K562 (cell line): ENCODE results near the gene MARS1. TPM values are rescaled to one million over a fixed set of nuclear protein-coding genes. Genes with fewer than 3 reads are reported as not detected.

Experiments used
- ARID3A ChIP-seq: IDR thresholded peaks from 2 replicates; pipeline ENCODE4 v1.6.1; 2012; ENCODE audit warnings: low read depth, low read length, improper control_type of control experiment, borderline replicate concordance
- CBX1 ChIP-seq: sonication (generic); IDR thresholded peaks from 2 replicates; pipeline ENCODE4 v1.6.1; 2016; ENCODE audit warnings: antibody characterized with exemption, low read depth, mild to moderate bottlenecking
- EP300 ChIP-seq: IDR thresholded peaks from 2 replicates; pipeline ENCODE4 v1.6.1; 2012; ENCODE audit warnings: low read length, improper control_type of control experiment
- HDGF ChIP-seq: fragments of 450-650 bp; IDR thresholded peaks from 2 replicates; pipeline ENCODE4 v1.6.1; 2016
- HMG20A ChIP-seq: fragments of 450-650 bp; formaldehyde crosslinking; conservative IDR thresholded peaks from 2 replicates; pipeline ENCODE4 v1.4.0; 2020; ENCODE audit warnings: mild to moderate bottlenecking, mixed read lengths
- HOMEZ ChIP-seq: fragments of 250-450 bp; sonication (Bioruptor Pico); IDR thresholded peaks from 2 replicates; pipeline ENCODE4 v1.4.0; 2020; ENCODE audit warnings: mild to moderate bottlenecking, moderate library complexity
- MBD1 ChIP-seq: fragments of 250-450 bp; sonication (Bioruptor Pico); IDR thresholded peaks from 2 replicates; pipeline ENCODE4 v1.8.0; 2022; ENCODE audit warnings: inconsistent platforms
- MXD1 ChIP-seq: fragments of 250-450 bp; sonication (Bioruptor Pico); IDR thresholded peaks from 2 replicates; pipeline ENCODE4 v1.8.0; 2021; ENCODE audit warnings: borderline replicate concordance, mild to moderate bottlenecking, moderate library complexity; ENCODE audit not compliant: poor library complexity, severe bottlenecking
- NR4A1 ChIP-seq, 2 experiments: fragments of 250-450 bp in 1 of 2; fragments of 450-650 bp in 1 of 2; sonication (Bioruptor Pico) in 1 of 2; IDR thresholded peaks; 2 replicates each; pipeline versions ENCODE4 v1.4.0 to v1.6.1; 2016 to 2020; ENCODE audit warnings: mild to moderate bottlenecking in 2 of 2, missing compliant biosample characterization in 1 of 2, missing genetic modification characterization in 1 of 2, moderate library complexity in 1 of 2
- PBX2 ChIP-seq, 2 experiments: IDR thresholded peaks in 1 of 2; conservative IDR thresholded peaks in 1 of 2; 2 replicates each; pipeline ENCODE4 v1.6.1; 2016; ENCODE audit warnings: low read depth in 2 of 2, mild to moderate bottlenecking in 1 of 2, missing compliant biosample characterization in 1 of 2, missing genetic modification characterization in 1 of 2, moderate library complexity in 1 of 2
- PRMT5 ChIP-seq: sonication (generic); formaldehyde crosslinking; IDR thresholded peaks from 2 replicates; pipeline ENCODE4 v1.5.0; 2020; ENCODE audit warnings: missing genetic modification reagents
- TEAD4 ChIP-seq, 2 experiments: sonication (generic) in 1 of 2; formaldehyde crosslinking in 1 of 2; IDR thresholded peaks; 2 replicates each; pipeline versions ENCODE4 v1.6.1 to v1.8.0; 2012 to 2022; ENCODE audit warnings: borderline replicate concordance in 1 of 2, inconsistent platforms in 1 of 2, low read length in 1 of 2, mild to moderate bottlenecking in 1 of 2, missing genetic modification reagents in 1 of 2
- THRAP3 ChIP-seq: fragments of 450-650 bp; IDR thresholded peaks from 2 replicates; pipeline ENCODE4 v1.6.1; 2016; ENCODE audit warnings: mild to moderate bottlenecking, inconsistent platforms, borderline replicate concordance
- ZBTB26 ChIP-seq: fragments of 450-650 bp; formaldehyde crosslinking; IDR thresholded peaks from 2 replicates; pipeline ENCODE4 v1.4.0; 2022; ENCODE audit warnings: missing genetic modification characterization
- ZFPM2 ChIP-seq: fragments of 250-450 bp; sonication (Bioruptor Pico); IDR thresholded peaks from 2 replicates; pipeline ENCODE4 v1.5.1; 2022; ENCODE audit warnings: mild to moderate bottlenecking
- ZNF124 ChIP-seq: sonication (generic); formaldehyde crosslinking; IDR thresholded peaks from 2 replicates; pipeline ENCODE4 v1.8.1; 2022; ENCODE audit warnings: missing genetic modification reagents
- ZNF511 ChIP-seq: sonication (generic); formaldehyde crosslinking; IDR thresholded peaks from 2 replicates; pipeline ENCODE4 v1.8.0; 2022; ENCODE audit warnings: mild to moderate bottlenecking, missing genetic modification reagents
- polyA plus RNA-seq, 8 experiments: library from polyadenylated mRNA; depleted of rRNA in 4 of 8; stranded (reverse) in 5 of 8; unstranded in 3 of 8; fragments of >200 nt; fragmentation: Nextera tagmentation in 2 of 8; fragmentation: Illumina TruSeq in 1 of 8; extraction: Ambion mirVana in 2 of 8; extraction: Trizol in 1 of 8; gene quantifications; 2 replicates each; pipeline versions ENCODE4 v1.2.1 to v1.2.3, GENCODE V29; 2011 to 2014; ENCODE audit warnings: inconsistent platforms in 1 of 8, missing spikeins in 1 of 8
- total RNA-seq, 7 experiments: library from RNA; depleted of rRNA in 6 of 7; stranded (reverse); fragments of >200 nt in 6 of 7; fragmentation: Illumina TruSeq in 2 of 7; extraction: Trizol in 2 of 7; gene quantifications; 2 replicates each; pipeline versions ENCODE4 v1.2.1 to v1.2.3, GENCODE V29; 2011 to 2021; ENCODE audit warnings: low replicate concordance in 1 of 7

MARS1 gene
- total and polyA plus RNA-seq, 9 of the 15 experiments (the other 6 are each of a cell fraction or from before 2014, with no cell fraction given), result 117 to 382 (median 220) TPM

GRCh38 chr12:57552306-57552651, 64.4 kb downstream of the MARS1 start (continued):
- TF ChIP-seq TEAD4 (IDR thresholded peaks at IDR 0.05; ENCODE audit: low read length) (peak; percentile 95), TEAD4 (CRISPR knock-in tag; IDR thresholded peaks at IDR 0.05; ENCODE audit: borderline replicate concordance) (no peak), NR4A1 (CRISPR knock-in tag; IDR thresholded peaks at IDR 0.05) (no peak), NR4A1 (tag; IDR thresholded peaks at IDR 0.05) (no peak), PRMT5 (no peak), ZBTB26 (no peak), ARID3A (no peak), HOMEZ (no peak), ZNF124 (no peak), ZNF511 (CRISPR knock-in tag) (no peak), EP300 (peak; percentile 93), THRAP3 (no peak), HMG20A (CRISPR knock-in tag) (no peak), MBD1 (no peak), ZFPM2 (no peak), CBX1 (no peak), PBX2 (CRISPR knock-in tag; IDR thresholded peaks at IDR 0.05; ENCODE audit: low read depth) (peak; percentile 76), PBX2 (tag; conservative IDR thresholded peaks at IDR 0.05; ENCODE audit: low read depth) (peak; percentile 91), MXD1 (CRISPR knock-in tag) (no peak), HDGF (no peak)
